ENCODE data around the gene KANSL3. TPM values are rescaled to one million over a fixed set of nuclear protein-coding genes. Genes with fewer than 3 reads are reported as not detected.
"Not testable (repeated sequence)": the region's sequence is repeated elsewhere in the genome, so short reads cannot be mapped to it uniquely, and the experiment has no call there.

KANSL3 gene
- total RNA-seq, 4 donors from 2014 or later: 20.1 to 39.6 (median 36.0) TPM

DNA sequence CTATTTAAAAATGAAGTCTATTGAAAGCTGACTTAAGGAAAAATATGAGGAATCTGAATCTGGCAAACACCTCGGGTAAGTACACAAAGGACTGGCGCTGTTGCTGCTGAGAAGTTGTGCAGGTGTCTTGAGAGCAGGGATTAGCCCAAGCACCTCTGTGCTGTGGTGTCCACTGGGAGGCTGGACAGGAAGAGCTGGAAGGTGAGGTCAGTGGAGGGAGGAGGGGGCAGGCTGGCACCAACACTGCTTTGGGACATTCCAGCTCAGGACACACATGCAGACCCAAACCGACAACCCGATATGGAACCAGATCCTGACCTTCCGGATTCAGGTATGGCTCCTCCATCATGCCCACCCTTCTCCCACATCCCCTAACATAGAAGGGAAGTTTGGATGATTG is 25.1 kb upstream of the KANSL3 start:
- no peak overlapping the region for H3K4me3 ChIP-seq (ENCODE audit: low read depth, poor library complexity, severe bottlenecking)
- WGBS, 2 donors: 86 to 87% methylated on average over 5 of the region's 5 CpGs
- DNase-seq (ENCODE audit: low spot score in 2 of 2): no peak
- TF ChIP-seq, protein P1, sequence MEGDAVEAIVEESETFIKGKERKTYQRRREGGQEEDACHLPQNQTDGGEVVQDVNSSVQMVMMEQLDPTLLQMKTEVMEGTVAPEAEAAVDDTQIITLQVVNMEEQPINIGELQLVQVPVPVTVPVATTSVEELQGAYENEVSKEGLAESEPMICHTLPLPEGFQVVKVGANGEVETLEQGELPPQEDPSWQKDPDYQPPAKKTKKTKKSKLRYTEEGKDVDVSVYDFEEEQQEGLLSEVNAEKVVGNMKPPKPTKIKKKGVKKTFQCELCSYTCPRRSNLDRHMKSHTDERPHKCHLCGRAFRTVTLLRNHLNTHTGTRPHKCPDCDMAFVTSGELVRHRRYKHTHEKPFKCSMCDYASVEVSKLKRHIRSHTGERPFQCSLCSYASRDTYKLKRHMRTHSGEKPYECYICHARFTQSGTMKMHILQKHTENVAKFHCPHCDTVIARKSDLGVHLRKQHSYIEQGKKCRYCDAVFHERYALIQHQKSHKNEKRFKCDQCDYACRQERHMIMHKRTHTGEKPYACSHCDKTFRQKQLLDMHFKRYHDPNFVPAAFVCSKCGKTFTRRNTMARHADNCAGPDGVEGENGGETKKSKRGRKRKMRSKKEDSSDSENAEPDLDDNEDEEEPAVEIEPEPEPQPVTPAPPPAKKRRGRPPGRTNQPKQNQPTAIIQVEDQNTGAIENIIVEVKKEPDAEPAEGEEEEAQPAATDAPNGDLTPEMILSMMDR (IDR thresholded peaks at IDR 0.05): no peak
- intact Hi-C loops (cut with DNase I; ENCODE audit: low total_unique reads): no loop called here

- 88 to 89% methylated on average over 9 of the region's 9 CpGs for WGBS, 2 donors
- no peak for DNase-seq (ENCODE audit: low spot score in 2 of 2)
- intact Hi-C loops (cut with DNase I; ENCODE audit: low total_unique reads): no loop called here
- TF ChIP-seq POLR2A (IDR thresholded peaks at IDR 0.05): no peak
- TF ChIP-seq, protein P1 (IDR thresholded peaks at IDR 0.05): no peak
- H3K4me3 ChIP-seq (ENCODE audit: low read depth, poor library complexity, severe bottlenecking): no peak overlapping the region
Observed at GRCh38 chr2:96662360-96662759, 24.2 kb upstream of the KANSL3 start.

DNA sequence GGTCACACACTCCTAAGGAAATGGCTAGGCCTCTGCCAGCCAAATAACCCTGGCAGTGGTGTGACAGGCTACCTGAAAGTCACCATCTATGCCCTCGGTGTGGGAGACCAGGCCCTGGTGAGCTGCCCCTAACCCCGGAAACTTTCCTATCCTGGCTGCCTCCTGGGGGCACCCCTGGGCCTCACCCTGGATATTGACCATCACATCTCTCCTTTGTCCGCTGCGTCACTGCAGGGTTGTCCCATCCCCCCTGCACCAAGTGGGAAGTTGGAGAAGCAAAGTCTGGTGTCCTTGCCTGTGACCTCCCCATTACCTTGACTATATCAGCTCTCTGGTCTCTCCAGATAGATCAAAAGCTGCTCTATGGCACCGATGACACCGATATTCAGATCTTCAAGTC is 23.2 kb upstream of the KANSL3 start:
- 93 to 99% methylated on average over 6 of the region's 6 CpGs for WGBS, 2 donors

DNA sequence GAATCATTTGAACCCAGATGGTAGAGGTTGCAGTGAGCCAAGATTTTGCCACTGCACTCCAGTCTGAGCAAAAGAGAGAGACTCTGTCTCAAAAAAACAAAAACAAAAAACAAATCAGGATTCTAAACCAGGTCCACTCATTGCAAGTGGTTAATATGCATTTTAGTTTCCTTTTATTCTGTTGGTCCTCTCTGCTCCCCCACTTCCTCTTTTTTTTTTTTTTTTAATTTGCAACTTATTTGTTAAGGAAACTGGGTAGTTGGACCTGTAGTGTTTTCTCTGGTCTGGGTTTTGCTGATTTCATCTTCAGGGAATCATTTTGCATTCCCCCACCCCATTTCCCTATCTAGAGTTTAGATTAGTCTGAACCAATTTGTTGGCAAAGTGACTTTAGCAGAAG is 18.4 kb upstream of the KANSL3 start:
- no peak overlapping the region for H3K4me3 ChIP-seq (ENCODE audit: low read depth, poor library complexity, severe bottlenecking)
- TF ChIP-seq, protein P1 (IDR thresholded peaks at IDR 0.05): no peak
- TF ChIP-seq POLR2A (IDR thresholded peaks at IDR 0.05): no peak
- DNase-seq (ENCODE audit: low spot score in 2 of 2): no peak
- intact Hi-C loops (cut with DNase I; ENCODE audit: low total_unique reads): no loop called here

More for the DNA sequence above, 23.2 kb upstream of the KANSL3 start:
- intact Hi-C loops (cut with DNase I; ENCODE audit: low total_unique reads): no loop called here
- no peak overlapping the region for H3K4me3 ChIP-seq (ENCODE audit: low read depth, poor library complexity, severe bottlenecking)
- DNase-seq (ENCODE audit: low spot score in 2 of 2): no peak
- TF ChIP-seq, protein P1 (IDR thresholded peaks at IDR 0.05): no peak
- TF ChIP-seq POLR2A (IDR thresholded peaks at IDR 0.05): no peak

DNA sequence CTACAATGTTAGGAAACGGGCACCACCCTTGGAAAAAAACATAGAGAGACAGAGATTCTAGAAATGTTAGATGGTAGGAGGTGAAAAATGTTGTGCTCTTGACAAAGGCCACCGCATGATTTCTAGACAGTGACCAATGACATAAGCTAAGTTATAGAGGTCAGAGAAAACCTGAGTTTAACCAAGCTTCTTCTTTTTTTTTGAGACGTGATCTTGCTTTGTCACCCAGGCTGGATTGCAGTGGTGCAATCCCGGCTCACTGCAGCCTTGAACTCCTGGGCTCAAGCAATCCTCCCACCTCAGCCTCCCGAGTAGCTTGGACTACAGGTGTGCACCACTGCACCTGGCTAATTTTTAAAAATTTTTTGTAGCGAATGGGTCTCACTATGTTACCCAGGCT is 17.4 kb upstream of the KANSL3 start:
- intact Hi-C loops (cut with DNase I; ENCODE audit: low total_unique reads): no loop called here
- TF ChIP-seq, protein P1 (IDR thresholded peaks at IDR 0.05): no peak
- TF ChIP-seq POLR2A (IDR thresholded peaks at IDR 0.05): no peak
- 81 to 85% methylated on average over 6 of the region's 6 CpGs for WGBS, 2 donors
- H3K4me3 ChIP-seq (ENCODE audit: low read depth, poor library complexity, severe bottlenecking): no peak overlapping the region
- DNase-seq (ENCODE audit: low spot score in 2 of 2): no peak

DNA sequence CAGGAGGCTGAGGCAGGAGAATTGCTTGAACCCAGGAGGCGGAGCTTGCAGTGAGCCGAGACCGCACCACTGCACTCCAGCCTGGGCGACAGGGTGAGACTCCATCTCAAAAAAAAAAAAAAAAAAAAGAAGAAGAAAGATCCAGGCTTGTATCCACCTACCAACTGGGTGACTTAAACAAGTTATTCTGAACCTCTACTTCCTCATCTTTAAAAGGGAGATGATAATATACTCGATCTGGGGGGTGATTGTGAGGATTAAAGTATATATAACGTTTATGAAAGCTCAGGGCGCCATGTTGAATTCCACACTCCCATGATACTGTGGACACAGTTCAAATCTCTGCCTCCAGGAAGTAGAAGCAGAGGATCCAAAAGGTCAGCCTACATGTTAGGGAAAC is 16.7 kb upstream of the KANSL3 start:
- H3K4me3 ChIP-seq (ENCODE audit: low read depth, poor library complexity, severe bottlenecking); intact Hi-C loops (cut with DNase I; ENCODE audit: low total_unique reads); DNase-seq (ENCODE audit: low spot score in 2 of 2): not testable (repeated sequence)
- WGBS, 2 donors: 86 to 93% methylated on average over 7 of the region's 7 CpGs
